AG09309 (cell line): ENCODE data around the gene TMEM151A.
A peak's percentile ranks its signal among the peaks of the same experiment; 100 is the strongest.

Source experiments
- DNase-seq: peaks from one replicate; pipeline ENCODE4 v3.0.0-alpha.2; 2010; ENCODE audit warnings: low read depth
- H3K4me3 ChIP-seq: 2 replicates; pipeline ENCODE4 v1.5.1; 2011; ENCODE audit warnings: mild to moderate bottlenecking, low read depth, low read length, moderate library complexity; ENCODE audit not compliant: control insufficient read depth
- TF ChIP-seq, protein P1 (sequence below): IDR thresholded peaks from 2 replicates; pipeline ENCODE4 v1.5.1; 2011; ENCODE audit warnings: mild to moderate bottlenecking, low read depth, low read length, inconsistent platforms; ENCODE audit not compliant: insufficient read depth, control insufficient read depth; ENCODE audit errors: missing control alignments

TMEM151A gene

DNA sequence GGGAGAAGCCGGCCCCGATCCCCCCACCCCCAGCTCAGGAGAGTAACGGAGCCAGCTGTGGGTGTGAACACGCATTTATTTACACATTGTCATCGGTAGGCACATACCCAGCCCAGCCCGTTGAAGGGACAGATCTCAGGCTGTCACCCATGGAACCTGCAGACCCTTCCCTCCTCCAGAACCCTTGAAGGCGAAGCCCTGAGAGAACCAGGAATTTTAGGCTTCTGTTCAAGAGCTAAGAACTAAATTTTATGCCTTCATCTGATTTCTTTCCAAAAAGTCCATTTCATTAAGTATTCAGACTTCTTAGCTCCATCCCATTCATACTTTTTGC, 53.6 kb downstream of the TMEM151A start:
- peak overlapping the region; percentile 86 for H3K4me3 ChIP-seq
- TF ChIP-seq, protein P1, sequence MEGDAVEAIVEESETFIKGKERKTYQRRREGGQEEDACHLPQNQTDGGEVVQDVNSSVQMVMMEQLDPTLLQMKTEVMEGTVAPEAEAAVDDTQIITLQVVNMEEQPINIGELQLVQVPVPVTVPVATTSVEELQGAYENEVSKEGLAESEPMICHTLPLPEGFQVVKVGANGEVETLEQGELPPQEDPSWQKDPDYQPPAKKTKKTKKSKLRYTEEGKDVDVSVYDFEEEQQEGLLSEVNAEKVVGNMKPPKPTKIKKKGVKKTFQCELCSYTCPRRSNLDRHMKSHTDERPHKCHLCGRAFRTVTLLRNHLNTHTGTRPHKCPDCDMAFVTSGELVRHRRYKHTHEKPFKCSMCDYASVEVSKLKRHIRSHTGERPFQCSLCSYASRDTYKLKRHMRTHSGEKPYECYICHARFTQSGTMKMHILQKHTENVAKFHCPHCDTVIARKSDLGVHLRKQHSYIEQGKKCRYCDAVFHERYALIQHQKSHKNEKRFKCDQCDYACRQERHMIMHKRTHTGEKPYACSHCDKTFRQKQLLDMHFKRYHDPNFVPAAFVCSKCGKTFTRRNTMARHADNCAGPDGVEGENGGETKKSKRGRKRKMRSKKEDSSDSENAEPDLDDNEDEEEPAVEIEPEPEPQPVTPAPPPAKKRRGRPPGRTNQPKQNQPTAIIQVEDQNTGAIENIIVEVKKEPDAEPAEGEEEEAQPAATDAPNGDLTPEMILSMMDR = no peak
- no peak for DNase-seq
